ENCODE data around the gene MYBBP1A.
A peak's percentile ranks its signal among the peaks of the same experiment; 100 is the strongest.
"Not testable (repeated sequence)": the region's sequence is repeated elsewhere in the genome, so short reads cannot be mapped to it uniquely, and the experiment has no call there.

Gene MYBBP1A, protein sequence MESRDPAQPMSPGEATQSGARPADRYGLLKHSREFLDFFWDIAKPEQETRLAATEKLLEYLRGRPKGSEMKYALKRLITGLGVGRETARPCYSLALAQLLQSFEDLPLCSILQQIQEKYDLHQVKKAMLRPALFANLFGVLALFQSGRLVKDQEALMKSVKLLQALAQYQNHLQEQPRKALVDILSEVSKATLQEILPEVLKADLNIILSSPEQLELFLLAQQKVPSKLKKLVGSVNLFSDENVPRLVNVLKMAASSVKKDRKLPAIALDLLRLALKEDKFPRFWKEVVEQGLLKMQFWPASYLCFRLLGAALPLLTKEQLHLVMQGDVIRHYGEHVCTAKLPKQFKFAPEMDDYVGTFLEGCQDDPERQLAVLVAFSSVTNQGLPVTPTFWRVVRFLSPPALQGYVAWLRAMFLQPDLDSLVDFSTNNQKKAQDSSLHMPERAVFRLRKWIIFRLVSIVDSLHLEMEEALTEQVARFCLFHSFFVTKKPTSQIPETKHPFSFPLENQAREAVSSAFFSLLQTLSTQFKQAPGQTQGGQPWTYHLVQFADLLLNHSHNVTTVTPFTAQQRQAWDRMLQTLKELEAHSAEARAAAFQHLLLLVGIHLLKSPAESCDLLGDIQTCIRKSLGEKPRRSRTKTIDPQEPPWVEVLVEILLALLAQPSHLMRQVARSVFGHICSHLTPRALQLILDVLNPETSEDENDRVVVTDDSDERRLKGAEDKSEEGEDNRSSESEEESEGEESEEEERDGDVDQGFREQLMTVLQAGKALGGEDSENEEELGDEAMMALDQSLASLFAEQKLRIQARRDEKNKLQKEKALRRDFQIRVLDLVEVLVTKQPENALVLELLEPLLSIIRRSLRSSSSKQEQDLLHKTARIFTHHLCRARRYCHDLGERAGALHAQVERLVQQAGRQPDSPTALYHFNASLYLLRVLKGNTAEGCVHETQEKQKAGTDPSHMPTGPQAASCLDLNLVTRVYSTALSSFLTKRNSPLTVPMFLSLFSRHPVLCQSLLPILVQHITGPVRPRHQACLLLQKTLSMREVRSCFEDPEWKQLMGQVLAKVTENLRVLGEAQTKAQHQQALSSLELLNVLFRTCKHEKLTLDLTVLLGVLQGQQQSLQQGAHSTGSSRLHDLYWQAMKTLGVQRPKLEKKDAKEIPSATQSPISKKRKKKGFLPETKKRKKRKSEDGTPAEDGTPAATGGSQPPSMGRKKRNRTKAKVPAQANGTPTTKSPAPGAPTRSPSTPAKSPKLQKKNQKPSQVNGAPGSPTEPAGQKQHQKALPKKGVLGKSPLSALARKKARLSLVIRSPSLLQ (N-terminal part only)

DNA sequence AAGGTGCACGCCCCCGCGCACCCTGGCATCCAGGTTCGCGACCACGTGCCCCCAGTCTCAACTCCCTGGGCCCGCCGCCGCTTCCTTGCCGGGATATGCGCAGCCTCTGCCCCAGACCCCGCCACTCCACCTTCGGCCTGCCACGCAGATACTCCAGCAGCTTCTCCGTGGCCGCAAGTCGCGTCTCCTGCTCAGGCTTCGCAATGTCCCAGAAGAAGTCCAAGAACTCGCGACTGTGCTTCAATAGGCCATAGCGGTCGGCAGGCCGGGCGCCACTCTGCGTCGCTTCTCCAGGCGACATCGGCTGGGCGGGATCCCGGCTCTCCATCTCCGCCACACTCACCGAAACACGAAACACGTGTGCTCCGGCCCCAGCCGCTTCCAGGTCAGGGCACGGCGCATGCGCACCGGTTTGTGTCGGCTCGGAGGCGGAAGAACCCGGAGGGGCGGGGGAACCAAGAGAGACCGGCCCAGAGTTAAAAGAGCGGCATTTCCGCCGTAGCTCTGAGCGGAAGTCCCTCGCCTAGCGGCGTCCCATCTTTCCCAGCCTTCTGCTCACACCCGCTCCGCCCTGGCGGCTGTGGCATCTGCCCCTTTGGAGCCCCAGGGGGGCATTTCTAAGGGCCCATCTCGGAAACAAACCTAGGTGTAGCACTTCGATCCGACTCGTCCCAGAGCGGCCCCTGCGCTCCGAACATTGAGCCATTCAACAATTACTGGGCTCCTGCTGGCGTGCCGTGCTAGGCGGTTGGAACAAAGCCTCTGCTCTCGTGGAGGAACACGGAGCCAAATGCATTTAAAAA is at the start of gene MYBBP1A:
TSS of gene MYBBP1A (minus strand) at position 388 of the 803 bp plus-strand sequence. CDS start at position 328, 60 bp downstream.
- peak within 1 kb of the TSS; percentile 97 for H3K4me3 Mint-ChIP-seq
- H3K27ac Mint-ChIP-seq, result peak within 1 kb of the TSS; percentile 92
- no peaks in the 10 kb centered on the region for H3K9me3 Mint-ChIP-seq
- H3K27me3 Mint-ChIP-seq, result no peaks in the 10 kb centered on the region
- H3K4me1 Mint-ChIP-seq (ENCODE audit: low read depth), result peaks cover 27% of the 10 kb centered on the region
- H3K36me3 Mint-ChIP-seq (ENCODE audit: low read depth), result peaks cover 51% of the 10 kb centered on the region
- peak; percentile 97 for DNase-seq

DNA sequence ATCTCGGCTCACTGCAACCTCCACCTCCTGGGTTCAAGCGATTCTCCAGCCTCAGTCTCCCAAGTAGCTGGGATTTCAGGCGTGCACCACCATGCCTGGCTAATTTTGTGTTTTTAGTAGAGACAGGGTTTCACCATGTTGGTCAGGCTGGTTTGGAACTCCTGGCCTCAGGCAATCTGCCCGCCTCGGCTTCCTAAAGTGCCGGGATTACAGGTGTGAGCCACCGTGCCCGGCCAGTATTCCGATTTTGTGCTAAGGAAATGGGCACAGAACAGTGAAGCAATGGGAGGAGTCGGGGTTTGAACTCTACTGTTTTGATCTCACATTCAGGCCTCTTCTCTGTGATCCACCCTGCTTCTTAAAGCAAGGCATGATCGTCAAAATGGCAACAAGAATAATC is 49.6 kb upstream of the MYBBP1A start:
- H3K27ac Mint-ChIP-seq; H3K4me3 Mint-ChIP-seq; H3K9me3 Mint-ChIP-seq; H3K36me3 Mint-ChIP-seq (ENCODE audit: low read depth); DNase-seq; H3K4me1 Mint-ChIP-seq (ENCODE audit: low read depth): not testable (repeated sequence)
- H3K27me3 Mint-ChIP-seq, result peaks cover 13% of the 10 kb centered on the region

DNA sequence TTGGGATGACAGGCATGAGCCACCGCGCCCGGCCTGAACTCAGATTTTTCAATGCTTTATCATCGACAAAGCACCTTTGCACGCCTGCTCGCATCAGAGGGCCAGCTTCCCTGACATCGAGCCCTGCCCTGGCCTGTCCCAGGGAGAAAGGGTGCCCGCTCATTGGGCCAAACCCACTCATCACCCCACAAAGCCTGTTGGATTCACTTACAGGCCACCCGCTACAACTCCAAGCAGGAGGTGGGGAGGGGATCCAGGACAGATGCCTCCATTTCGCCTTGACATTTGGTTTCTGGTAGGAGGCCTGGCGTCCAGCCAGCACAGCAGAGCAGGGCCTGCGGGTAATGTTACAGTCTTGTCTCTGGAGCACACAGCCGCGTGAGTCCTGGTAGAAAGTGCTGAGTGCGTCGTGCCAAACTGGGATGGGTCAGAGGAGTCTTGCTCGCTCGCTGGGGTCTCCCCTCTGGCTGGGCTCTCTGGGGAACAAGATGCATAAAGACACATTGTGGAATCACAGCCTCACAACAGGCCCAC is 49.0 kb upstream of the MYBBP1A start:
- H3K9me3 Mint-ChIP-seq, result no peaks in the 10 kb centered on the region
- no peak overlapping the region for H3K4me3 Mint-ChIP-seq
- no peaks in the 10 kb centered on the region for H3K36me3 Mint-ChIP-seq (ENCODE audit: low read depth)
- peaks cover 15% of the 10 kb centered on the region for H3K27me3 Mint-ChIP-seq
- H3K27ac Mint-ChIP-seq, result no peak overlapping the region
- DNase-seq, result no peak
- peaks cover 6% of the 10 kb centered on the region for H3K4me1 Mint-ChIP-seq (ENCODE audit: low read depth)

DNA sequence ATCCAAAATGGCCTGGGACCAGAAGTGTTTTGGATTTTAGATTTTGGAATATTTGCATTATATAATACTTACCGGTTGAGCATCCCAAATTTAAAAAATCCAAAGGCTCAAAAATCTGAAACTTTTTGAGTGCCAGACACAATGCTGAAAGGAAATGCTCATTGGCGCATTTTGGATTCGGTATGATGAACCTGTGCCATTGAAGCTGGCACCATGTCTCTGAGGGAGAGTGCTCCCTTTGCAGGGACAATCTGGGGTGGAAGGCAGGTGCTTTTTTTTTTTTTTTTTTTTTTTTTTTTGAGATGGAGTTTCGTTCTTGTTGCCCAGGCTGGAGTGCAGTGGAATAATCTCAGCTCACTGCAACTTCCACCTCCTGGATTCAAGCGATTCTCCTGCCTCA is 46.9 kb upstream of the MYBBP1A start:
- H3K27me3 Mint-ChIP-seq, result peaks cover 7% of the 10 kb centered on the region
- H3K9me3 Mint-ChIP-seq, result no peaks in the 10 kb centered on the region
- H3K36me3 Mint-ChIP-seq (ENCODE audit: low read depth), result no peaks in the 10 kb centered on the region
- no peak overlapping the region for H3K4me3 Mint-ChIP-seq
- H3K4me1 Mint-ChIP-seq (ENCODE audit: low read depth), result peaks cover 6% of the 10 kb centered on the region
- DNase-seq, result no peak
- H3K27ac Mint-ChIP-seq, result no peak overlapping the region

DNA sequence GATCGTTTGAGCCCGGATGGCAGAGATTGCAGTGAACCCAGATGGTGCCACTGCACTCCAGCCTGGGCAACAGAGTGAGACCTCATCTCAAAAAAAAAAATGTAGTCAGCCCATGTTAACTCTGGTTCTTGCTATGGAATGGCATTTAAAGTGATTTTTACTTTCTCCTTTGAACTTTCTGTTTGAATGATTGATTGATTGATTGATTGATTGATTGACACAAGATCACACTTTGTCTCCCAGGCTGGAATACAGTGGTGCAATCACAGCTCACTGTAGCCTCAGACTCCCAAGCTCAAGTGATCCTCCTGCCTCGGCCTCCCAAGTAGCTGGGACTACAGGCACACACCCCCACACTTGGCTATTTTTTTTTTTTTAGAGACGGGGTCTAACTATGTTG is 46.1 kb upstream of the MYBBP1A start:
- H3K36me3 Mint-ChIP-seq (ENCODE audit: low read depth), result no peaks in the 10 kb centered on the region
- H3K27me3 Mint-ChIP-seq, result peaks cover 8% of the 10 kb centered on the region

DNA sequence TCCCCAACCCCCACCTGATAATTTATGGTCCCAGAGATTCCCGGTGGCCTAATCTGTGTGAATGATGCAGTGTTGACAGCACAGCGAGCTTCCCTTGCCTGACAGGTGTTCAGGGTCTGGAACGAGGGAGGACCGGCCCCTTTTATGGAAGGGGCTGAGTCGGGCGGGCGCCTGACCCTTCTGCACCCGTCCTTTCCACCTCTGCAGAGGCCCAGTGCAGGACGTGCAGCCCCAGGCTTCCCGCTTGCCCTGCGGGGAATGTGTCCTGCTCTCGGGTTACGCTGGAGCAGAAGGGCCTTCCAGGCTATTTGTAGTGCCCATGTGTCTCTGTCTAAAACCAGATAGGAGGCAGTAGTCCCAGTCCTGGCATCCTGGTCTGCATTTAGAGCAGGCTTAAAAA is 45.4 kb upstream of the MYBBP1A start:
- Mint-ChIP-seq H3K9me3 (no peaks in the 10 kb centered on the region), H3K27me3 (peaks cover 8% of the 10 kb centered on the region), H3K36me3 (ENCODE audit: low read depth) (no peaks in the 10 kb centered on the region), H3K4me1 (ENCODE audit: low read depth) (peaks cover 3% of the 10 kb centered on the region), H3K27ac (no peak overlapping the region), H3K4me3 (no peak overlapping the region)
- DNase-seq, result no peak

More for the DNA sequence above, 46.1 kb upstream of the MYBBP1A start:
- H3K4me3 Mint-ChIP-seq, result no peak overlapping the region
- no peak for DNase-seq
- H3K27ac Mint-ChIP-seq, result no peak overlapping the region
- peaks cover 6% of the 10 kb centered on the region for H3K4me1 Mint-ChIP-seq (ENCODE audit: low read depth)
- no peaks in the 10 kb centered on the region for H3K9me3 Mint-ChIP-seq

DNA sequence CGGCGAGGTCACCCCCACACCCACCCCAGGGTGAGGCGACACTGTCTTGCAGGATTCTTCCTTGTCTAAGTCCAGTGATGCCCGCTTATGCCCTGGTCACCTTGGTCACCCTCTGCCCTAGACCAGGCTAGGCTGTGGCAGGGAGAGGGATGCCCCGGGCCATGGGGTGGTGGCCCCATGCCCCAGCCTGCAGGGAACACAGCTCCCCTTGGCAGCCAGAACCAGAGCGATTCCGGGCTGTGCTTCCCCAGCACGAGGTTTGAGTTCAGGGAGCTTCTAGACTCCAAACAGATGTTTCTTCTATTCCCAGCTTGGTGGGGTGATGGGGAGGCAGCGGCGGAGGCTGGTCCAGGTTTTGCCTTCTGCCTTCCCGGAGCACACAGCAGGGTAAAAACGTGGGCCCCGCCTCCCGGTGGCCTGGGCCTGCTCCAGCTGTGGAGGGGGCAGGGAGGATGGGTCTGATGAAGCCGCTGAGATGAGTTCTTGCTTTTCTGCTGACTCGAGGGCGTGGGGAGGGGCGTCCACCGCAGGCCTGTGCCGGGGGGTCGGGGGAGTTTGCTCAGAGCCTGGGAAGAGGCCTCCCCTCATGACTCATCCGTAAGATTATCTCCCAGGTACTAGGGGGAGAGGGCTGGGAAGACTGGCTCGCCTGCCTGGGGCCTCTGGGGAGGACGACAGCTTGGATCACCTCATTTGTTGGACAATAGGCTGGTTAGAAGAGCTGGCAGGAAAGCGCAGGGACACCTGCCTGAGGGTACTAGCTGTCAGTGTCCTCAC is 44.5 kb upstream of the MYBBP1A start:
- Mint-ChIP-seq H3K4me1 (ENCODE audit: low read depth) (peaks cover 5% of the 10 kb centered on the region), H3K36me3 (ENCODE audit: low read depth) (no peaks in the 10 kb centered on the region), H3K27me3 (peaks cover 12% of the 10 kb centered on the region), H3K27ac (no peak overlapping the region), H3K4me3 (no peak overlapping the region), H3K9me3 (no peaks in the 10 kb centered on the region)
- no peak for DNase-seq

DNA sequence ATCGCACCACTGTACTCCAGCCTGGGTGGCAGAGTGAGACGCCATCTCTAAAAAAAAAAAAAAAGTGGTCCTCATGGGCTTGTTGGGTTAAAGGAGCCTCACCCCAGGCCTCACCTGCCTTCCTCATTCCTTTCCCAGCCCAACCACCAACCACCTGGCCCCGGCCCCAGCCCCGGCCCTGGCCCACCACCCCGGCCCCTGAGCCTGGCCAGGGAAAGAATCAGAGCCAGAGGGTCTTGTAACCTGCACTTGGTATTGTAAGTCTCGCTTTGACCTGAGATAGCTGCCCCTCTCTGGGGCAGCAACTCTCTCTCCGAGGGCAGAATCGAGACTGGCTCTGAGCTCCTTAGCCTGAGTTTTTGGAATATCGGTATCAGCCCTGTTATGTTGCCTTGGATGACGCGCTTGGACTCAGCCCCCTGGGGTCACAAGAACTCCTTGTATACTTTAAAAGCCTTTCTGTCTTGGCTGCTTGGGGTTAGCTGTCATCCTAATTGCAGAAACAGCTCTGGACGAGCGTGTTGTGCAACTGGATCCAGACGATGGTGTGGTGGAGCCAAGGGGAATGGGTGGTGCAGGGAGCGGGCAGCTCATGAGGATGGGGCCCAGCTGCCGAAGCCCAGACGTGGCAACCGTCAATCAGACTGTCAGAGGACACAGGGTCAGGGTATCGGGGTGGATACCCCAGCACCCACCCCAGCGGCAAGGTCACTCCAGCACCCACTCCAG is 43.8 kb upstream of the MYBBP1A start:
- DNase-seq, result no peak
- Mint-ChIP-seq H3K27ac (no peak overlapping the region), H3K36me3 (ENCODE audit: low read depth) (no peaks in the 10 kb centered on the region), H3K4me1 (ENCODE audit: low read depth) (peaks cover 5% of the 10 kb centered on the region), H3K9me3 (no peaks in the 10 kb centered on the region), H3K4me3 (no peak overlapping the region), H3K27me3 (peaks cover 12% of the 10 kb centered on the region)

DNA sequence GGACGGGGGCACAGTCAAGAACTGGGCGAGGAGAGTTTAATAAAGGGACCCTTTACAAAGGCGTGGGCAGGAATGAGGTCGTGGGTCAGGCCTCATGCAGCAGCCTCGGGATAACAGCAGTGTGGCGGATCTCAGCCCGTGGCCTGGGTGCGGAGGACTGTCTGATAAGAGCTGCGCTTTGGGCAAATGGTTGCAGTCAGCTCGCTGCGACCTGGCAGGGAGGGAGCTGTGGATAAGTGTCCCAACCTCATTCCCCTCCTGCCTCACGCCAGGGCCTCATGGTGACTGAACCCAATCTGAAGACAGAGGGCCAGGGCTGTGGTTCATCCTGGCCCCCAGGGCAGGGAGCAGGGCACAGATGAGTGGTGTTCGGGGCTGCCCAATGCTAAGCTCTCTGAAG is 42.8 kb upstream of the MYBBP1A start:
- peaks cover 14% of the 10 kb centered on the region for H3K27me3 Mint-ChIP-seq
- H3K36me3 Mint-ChIP-seq (ENCODE audit: low read depth), result no peaks in the 10 kb centered on the region
- no peak overlapping the region for H3K27ac Mint-ChIP-seq
- no peak overlapping the region for H3K4me3 Mint-ChIP-seq
- peaks cover 5% of the 10 kb centered on the region for H3K4me1 Mint-ChIP-seq (ENCODE audit: low read depth)
- DNase-seq, result no peak
- H3K9me3 Mint-ChIP-seq, result no peaks in the 10 kb centered on the region

DNA sequence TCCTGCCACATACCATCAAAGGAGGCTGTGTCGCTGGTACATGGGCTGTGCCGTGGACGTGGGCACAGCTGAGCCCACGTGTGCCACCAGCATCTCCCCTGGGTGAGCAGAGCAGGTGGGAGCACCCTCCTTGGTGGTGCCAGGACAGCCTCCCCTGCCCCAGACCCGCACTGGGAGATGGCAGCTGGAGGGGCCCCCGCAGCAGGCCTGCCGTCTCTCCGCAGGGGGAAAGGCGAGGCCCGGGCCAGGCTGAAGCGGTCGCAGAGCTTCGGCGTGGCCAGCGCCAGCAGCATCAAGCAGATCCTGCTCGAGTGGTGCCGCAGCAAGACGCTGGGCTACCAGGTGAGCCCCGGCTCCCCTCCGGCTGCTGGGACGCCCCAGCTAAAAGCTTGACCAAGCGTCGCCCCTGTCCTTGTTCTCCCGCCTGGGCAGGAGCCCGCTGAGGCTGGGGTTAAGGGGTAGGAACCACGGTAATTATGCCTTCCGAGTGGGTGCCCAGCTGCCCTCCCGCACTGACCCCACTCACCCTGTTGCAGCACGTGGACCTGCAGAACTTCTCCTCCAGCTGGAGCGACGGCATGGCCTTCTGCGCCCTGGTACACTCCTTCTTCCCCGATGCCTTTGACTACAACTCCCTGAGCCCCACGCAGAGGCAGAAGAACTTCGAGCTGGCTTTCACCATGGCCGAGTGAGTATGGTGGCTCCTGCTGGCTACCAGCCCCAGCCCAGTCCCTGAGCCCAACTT is 41.6 kb upstream of the MYBBP1A start:
- no peaks in the 10 kb centered on the region for H3K9me3 Mint-ChIP-seq
- no peak overlapping the region for H3K4me3 Mint-ChIP-seq
- no peak for DNase-seq
- H3K27ac Mint-ChIP-seq, result no peak overlapping the region
- H3K27me3 Mint-ChIP-seq, result peaks cover 17% of the 10 kb centered on the region
- peaks cover 5% of the 10 kb centered on the region for H3K4me1 Mint-ChIP-seq (ENCODE audit: low read depth)
- no peaks in the 10 kb centered on the region for H3K36me3 Mint-ChIP-seq (ENCODE audit: low read depth)

DNA sequence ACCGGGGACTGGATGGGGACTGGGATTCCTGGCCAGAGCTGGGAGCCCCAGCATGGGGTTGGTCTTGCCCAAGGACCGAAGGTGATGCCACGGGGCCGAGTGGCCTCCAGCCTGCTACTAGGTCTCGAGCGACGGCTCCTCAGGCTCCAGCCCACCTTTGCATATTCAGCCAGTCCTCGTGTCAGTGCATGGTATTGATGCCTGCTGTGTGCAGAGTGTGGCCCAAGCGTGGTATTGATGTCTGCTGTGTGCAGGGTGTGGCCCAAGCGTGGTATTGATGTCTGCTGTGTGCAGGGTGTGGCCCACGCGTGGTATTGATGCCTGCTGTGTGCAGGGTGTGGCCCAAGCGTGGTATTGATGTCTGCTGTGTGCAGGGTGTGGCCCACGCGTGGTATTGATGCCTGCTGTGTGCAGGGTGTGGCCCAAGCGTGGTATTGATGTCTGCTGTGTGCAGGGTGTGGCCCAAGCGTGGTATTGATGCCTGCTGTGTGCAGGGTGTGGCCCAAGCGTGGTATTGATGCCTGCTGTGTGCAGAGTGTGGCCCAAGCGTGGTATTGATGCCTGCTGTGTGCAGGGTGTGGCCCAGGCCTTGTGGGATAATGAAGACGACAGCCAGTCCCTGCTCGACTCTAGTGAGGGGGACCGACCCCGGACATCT is 40.6 kb upstream of the MYBBP1A start:
- not testable (repeated sequence) for H3K4me3 Mint-ChIP-seq; H3K9me3 Mint-ChIP-seq; H3K27ac Mint-ChIP-seq; H3K36me3 Mint-ChIP-seq (ENCODE audit: low read depth); DNase-seq; H3K4me1 Mint-ChIP-seq (ENCODE audit: low read depth)
- H3K27me3 Mint-ChIP-seq, result peaks cover 17% of the 10 kb centered on the region
